ENCODE measurements around the gene TNNT3.

- TF ChIP-seq CTCF (conservative IDR thresholded peaks at IDR 0.05; ENCODE audit: low read depth, low read length) (no peak), BHLHE40 (IDR thresholded peaks at IDR 0.05; ENCODE audit: low read depth, low read length) (no peak), POLR2A (IDR thresholded peaks at IDR 0.05; ENCODE audit: low read depth, low read length) (no peak), MAZ (IDR thresholded peaks at IDR 0.05; ENCODE audit: borderline replicate concordance, low read depth, low read length) (no peak), SMC3 (IDR thresholded peaks at IDR 0.05; ENCODE audit: low read depth, low read length) (no peak), RAD21 (IDR thresholded peaks at IDR 0.05; ENCODE audit: low read length) (no peak), RCOR1 (IDR thresholded peaks at IDR 0.05; ENCODE audit: insufficient replicate concordance, low read length) (no peak)
Observed at GRCh38 chr11:1931341-1932104, 12.0 kb downstream of the TNNT3 start.

Measured in IMR-90 (cell line).